Measurements from ENCODE around the gene ENO2. TPM values are rescaled to one million over a fixed set of nuclear protein-coding genes. Genes with fewer than 3 reads are reported as not detected.

ENO2 gene
- total and polyA plus RNA-seq, 9 donors: 4.3 to 10.2 (median 7.2) TPM

DNA sequence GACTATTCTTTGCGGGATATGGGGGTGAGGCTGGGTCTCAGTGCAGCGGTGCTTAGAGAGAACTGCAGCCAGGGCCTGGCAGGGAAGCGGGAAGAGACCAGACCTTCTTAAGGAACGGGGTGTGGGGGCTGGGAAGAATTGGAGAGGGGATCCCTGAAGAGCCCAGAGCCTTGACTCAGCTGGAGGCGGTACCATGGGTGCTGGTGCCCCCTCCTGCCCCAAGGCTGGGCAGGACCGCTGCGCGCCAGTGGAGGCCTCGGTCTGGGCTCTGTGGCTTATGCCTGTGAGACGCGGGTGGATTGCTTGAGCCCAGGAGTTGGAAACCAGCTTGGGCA, 27.9 kb downstream of the ENO2 start:
- H3K36me3 ChIP-seq (ENCODE audit: control insufficient read depth, insufficient read depth, low read length): peaks cover 37% of the 10 kb centered on the region
- no peak overlapping the region for H3K4me3 ChIP-seq (ENCODE audit: low read length)
- no peaks in the 10 kb centered on the region for H3K9me3 ChIP-seq (replicated peaks; ENCODE audit: control insufficient read depth, low read depth, low read length)
- peak; percentile 62 for DNase-seq
- WGBS (ENCODE audit: insufficient coverage): 83% methylated on average over 5 of the region's 11 CpGs
- H3K27ac ChIP-seq (ENCODE audit: low read length): peak overlapping the region; percentile 99
- no peaks in the 10 kb centered on the region for H3K27me3 ChIP-seq (ENCODE audit: control insufficient read depth, insufficient read depth, low read length)
- peaks cover 46% of the 10 kb centered on the region for H3K4me1 ChIP-seq (ENCODE audit: control insufficient read depth, insufficient read depth, low read length)

DNA sequence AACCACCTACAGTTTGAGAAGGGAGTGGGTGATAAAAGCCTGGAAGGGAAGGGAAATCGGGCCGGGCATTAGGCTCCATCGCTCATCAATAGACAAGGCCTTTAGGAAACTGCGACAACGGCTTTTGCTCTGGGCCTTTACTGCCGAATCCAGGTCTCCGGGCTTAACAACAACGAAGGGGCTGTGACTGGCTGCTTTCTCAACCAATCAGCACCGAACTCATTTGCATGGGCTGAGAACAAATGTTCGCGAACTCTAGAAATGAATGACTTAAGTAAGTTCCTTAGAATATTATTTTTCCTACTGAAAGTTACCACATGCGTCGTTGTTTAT, 29.0 kb downstream of the ENO2 start:
- 0% methylated on average over 6 of the region's 13 CpGs for WGBS (ENCODE audit: insufficient coverage)
- peak overlapping the region; percentile 99 for H3K27ac ChIP-seq (ENCODE audit: low read length)
- peaks cover 37% of the 10 kb centered on the region for H3K36me3 ChIP-seq (ENCODE audit: control insufficient read depth, insufficient read depth, low read length)
- peak overlapping the region; percentile 66 for H3K4me3 ChIP-seq (ENCODE audit: low read length)
- peaks cover 40% of the 10 kb centered on the region for H3K4me1 ChIP-seq (ENCODE audit: control insufficient read depth, insufficient read depth, low read length)
- DNase-seq: peak; percentile 97
- H3K9me3 ChIP-seq (replicated peaks; ENCODE audit: control insufficient read depth, low read depth, low read length): no peaks in the 10 kb centered on the region
- no peaks in the 10 kb centered on the region for H3K27me3 ChIP-seq (ENCODE audit: control insufficient read depth, insufficient read depth, low read length)

DNA sequence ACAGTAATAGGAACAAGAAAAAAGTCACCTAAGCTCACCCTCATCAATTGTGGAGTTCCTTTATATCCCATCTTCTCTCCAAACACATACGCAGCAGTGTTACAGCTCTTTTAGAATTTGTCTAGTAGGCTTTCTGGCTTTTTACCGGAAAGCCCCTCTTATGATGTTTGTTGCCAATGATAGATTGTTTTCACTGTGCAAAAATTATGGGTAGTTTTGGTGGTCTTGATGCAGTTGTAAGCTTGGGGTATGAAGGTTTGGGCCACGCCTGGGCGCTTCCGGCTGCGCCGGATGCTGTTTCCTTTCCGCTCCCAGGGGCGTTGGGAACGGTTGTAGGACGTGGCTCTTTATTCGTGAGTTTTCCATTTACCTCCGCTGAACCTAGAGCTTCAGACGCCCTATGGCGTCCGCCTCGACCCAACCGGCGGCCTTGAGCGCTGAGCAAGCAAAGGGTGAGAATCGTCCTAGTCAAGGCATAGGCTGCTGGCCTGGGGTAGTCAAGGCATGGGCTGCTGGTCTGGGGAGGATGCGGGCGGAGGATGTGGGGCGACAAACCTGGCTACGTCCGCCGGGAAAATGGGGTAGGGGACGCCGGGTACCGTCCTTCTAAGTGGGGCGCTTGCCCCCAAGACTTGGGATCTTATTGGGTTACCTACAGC, 29.5 kb downstream of the ENO2 start, which contains the start of the genes C12orf57 and RNU7-1:
Gene C12orf57 (plus strand): TSS at position 301 of the 659 bp plus-strand sequence. CDS start 100 bp downstream, at position 401.
Gene RNU7-1 (plus strand): TSS at position 95 of the 659 bp plus-strand sequence.
- peak within 1 kb of the TSS; percentile 66 for H3K4me3 ChIP-seq (ENCODE audit: low read length)
- DNase-seq: peak; percentile 97
- H3K27me3 ChIP-seq (ENCODE audit: control insufficient read depth, insufficient read depth, low read length): no peaks in the 10 kb centered on the region
- peak within 1 kb of the TSS; percentile 99 for H3K27ac ChIP-seq (ENCODE audit: low read length)
- H3K4me1 ChIP-seq (ENCODE audit: control insufficient read depth, insufficient read depth, low read length): peaks cover 35% of the 10 kb centered on the region
- under 1% methylated on average over 26 of the region's 31 CpGs for WGBS (ENCODE audit: insufficient coverage)
- H3K9me3 ChIP-seq (replicated peaks; ENCODE audit: control insufficient read depth, low read depth, low read length): no peaks in the 10 kb centered on the region
- peaks cover 32% of the 10 kb centered on the region for H3K36me3 ChIP-seq (ENCODE audit: control insufficient read depth, insufficient read depth, low read length)

DNA sequence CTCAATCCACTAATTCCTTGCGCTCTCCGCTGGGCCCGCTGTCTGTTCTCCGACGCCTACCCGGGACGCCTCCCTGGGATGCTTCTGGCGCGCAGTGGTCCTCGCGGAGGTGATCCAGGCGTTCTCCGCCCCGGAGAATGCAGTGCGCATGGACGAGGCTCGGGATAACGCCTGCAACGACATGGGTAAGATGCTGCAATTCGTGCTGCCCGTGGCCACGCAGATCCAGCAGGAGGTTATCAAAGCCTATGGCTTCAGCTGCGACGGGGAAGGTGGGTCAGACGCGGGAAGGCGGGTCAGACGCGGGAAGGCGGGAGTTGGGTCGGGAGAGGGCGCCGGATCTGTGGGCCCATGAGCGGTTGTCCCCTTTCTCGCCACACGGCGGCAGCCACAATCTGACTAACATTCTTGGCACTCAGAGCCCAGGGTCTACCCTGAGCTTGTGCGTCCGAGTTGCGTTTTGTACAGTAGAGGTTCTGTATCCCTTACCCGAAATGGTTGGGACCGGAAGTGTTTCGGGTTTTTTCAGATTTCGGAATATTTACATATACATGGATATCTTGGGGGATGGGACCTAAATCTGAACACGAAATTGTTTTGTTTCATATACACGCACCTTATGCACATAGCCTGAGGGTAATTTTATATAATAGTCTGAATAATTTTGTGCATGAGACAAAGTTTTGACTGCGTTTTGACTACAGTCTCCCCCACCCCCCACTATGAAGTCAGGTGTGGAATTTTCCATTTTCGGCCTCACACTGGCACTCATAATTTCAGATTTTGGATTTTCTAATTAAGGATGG, 30.2 kb downstream of the ENO2 start:
- Histone ChIP-seq H3K4me3 (ENCODE audit: low read length) (peak overlapping the region; percentile 66), H3K27ac (ENCODE audit: low read length) (peak overlapping the region; percentile 99), H3K4me1 (ENCODE audit: control insufficient read depth, insufficient read depth, low read length) (peaks cover 33% of the 10 kb centered on the region), H3K36me3 (ENCODE audit: control insufficient read depth, insufficient read depth, low read length) (peaks cover 27% of the 10 kb centered on the region), H3K27me3 (ENCODE audit: control insufficient read depth, insufficient read depth, low read length) (no peaks in the 10 kb centered on the region), H3K9me3 (replicated peaks; ENCODE audit: control insufficient read depth, low read depth, low read length) (no peaks in the 10 kb centered on the region)
- peak; percentile 98 for DNase-seq
- WGBS (ENCODE audit: insufficient coverage): 1% methylated on average over 40 of the region's 48 CpGs

DNA sequence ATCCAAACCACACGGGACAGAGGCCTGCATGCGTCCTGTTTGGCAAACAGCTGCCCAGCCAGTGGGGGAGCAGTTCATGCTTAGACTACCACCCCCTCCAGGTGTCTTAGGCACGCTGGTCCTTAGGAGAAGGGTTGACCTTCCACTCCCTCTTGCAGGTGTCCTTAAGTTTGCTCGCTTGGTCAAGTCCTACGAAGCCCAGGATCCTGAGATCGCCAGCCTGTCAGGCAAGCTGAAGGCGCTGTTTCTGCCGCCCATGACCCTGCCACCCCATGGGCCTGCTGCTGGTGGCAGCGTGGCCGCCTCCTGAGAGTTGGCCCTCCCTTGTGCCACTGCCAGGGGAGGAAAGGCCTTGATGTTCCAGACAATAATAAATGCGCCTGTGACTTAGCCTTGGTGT, 31.2 kb downstream of the ENO2 start:
- no peak for DNase-seq
- no peaks in the 10 kb centered on the region for H3K9me3 ChIP-seq (replicated peaks; ENCODE audit: control insufficient read depth, low read depth, low read length)
- H3K4me3 ChIP-seq (ENCODE audit: low read length): no peak overlapping the region
- H3K27ac ChIP-seq (ENCODE audit: low read length): no peak overlapping the region
- peaks cover 23% of the 10 kb centered on the region for H3K36me3 ChIP-seq (ENCODE audit: control insufficient read depth, insufficient read depth, low read length)
- H3K4me1 ChIP-seq (ENCODE audit: control insufficient read depth, insufficient read depth, low read length): peaks cover 33% of the 10 kb centered on the region
- 83% methylated on average over 10 of the region's 11 CpGs for WGBS (ENCODE audit: insufficient coverage)
- no peaks in the 10 kb centered on the region for H3K27me3 ChIP-seq (ENCODE audit: control insufficient read depth, insufficient read depth, low read length)

DNA sequence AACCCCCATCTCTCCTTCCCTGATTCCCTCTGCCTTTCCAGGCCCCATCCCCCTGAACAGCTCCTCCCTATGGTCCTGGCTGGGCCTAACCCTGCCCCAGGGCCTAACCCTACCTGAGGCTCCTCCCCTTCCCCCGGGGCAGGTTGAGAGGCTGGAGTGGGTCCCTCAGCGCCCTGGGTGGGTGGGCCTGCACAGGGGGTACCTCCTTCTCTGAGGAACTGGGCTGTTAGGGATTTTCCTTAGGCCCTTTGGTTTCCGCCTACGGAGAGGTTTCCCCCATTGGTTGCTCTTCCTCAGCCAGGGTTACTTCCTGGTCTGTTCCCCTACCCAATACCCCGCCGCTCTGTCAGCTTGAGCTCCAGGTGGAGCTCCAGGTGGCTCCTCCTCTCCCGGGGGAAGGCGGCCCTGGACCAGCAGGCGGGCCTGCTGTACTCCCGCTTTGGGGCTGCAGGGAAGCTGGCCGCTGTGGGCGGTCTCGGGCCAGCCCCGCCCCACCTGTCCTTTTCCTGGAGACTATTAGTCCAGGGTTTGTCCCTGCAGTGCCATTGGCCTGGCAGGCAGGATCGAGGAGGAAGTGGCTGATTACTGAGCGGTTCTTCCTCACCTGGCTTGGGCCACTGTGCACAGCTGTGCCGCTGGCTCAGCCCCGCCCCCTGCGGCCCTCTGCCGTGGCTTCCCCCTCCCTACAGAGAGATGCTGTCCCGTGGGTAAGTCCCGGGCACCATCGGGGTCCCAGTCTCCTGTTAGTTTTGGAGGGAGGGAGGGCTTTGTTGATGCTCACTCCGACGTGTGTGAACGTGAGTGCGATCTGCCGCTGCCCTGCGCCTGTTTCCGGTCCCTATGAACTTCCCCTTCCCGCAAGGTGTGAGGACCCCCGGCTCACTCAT, 31.9 kb downstream of the ENO2 start:
- H3K4me1 ChIP-seq (ENCODE audit: control insufficient read depth, insufficient read depth, low read length): peaks cover 33% of the 10 kb centered on the region

DNA sequence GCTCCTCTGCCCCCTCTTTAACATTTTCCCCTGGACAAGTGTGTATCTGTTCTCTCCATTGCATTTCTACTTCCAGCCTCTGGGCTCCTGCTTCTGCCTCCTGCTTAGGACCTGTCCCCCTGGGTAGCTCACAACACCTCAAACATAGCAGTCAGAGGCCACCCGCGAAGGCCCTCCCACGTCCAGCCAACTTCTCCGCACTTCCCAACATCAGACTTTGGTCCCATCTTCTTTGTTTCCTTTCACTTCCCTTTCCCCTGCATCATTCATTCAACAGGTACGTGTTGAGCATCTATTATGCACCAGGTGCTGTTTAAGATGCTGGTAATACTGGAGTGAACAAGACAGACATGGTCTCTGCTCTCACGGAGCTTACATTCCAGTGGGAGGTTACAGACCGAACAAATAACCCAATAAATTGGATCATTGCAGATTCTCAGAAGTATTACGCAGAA, 32.6 kb downstream of the ENO2 start:
- peaks cover 33% of the 10 kb centered on the region for H3K4me1 ChIP-seq (ENCODE audit: control insufficient read depth, insufficient read depth, low read length)
- H3K36me3 ChIP-seq (ENCODE audit: control insufficient read depth, insufficient read depth, low read length): peaks cover 11% of the 10 kb centered on the region
- WGBS (ENCODE audit: insufficient coverage): 81% methylated on average over 3 of the region's 8 CpGs
- no peaks in the 10 kb centered on the region for H3K27me3 ChIP-seq (ENCODE audit: control insufficient read depth, insufficient read depth, low read length)
- DNase-seq: no peak
- H3K9me3 ChIP-seq (replicated peaks; ENCODE audit: control insufficient read depth, low read depth, low read length): no peaks in the 10 kb centered on the region
- H3K4me3 ChIP-seq (ENCODE audit: low read length): no peak overlapping the region
- H3K27ac ChIP-seq (ENCODE audit: low read length): no peak overlapping the region

More for the DNA sequence above, 31.9 kb downstream of the ENO2 start:
- DNase-seq: no peak
- Histone ChIP-seq H3K27ac (ENCODE audit: low read length) (no peak overlapping the region), H3K36me3 (ENCODE audit: control insufficient read depth, insufficient read depth, low read length) (peaks cover 17% of the 10 kb centered on the region), H3K27me3 (ENCODE audit: control insufficient read depth, insufficient read depth, low read length) (no peaks in the 10 kb centered on the region), H3K9me3 (replicated peaks; ENCODE audit: control insufficient read depth, low read depth, low read length) (no peaks in the 10 kb centered on the region), H3K4me3 (ENCODE audit: low read length) (no peak overlapping the region)
- WGBS (ENCODE audit: insufficient coverage): 30% methylated on average over 21 of the region's 32 CpGs

DNA sequence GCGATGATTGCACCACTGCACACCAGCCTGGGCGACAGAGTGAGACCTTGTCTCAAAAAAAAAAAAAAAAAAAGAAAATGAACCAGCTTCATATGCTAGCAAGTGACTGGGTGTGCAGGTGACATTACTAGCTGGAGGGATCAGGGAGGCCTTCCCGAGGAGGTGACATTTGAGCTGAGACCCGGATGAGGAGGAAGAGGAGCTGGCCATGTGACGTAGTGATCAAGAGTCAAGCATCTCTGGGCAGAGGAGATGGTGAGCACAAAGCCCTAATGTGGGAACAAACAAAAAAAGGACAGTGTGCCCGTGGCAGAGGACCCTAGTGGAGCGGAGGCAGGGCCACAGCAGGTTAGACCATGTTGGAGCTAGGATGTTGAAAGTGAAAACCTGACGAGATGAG, 33.2 kb downstream of the ENO2 start:
- H3K4me1 ChIP-seq (ENCODE audit: control insufficient read depth, insufficient read depth, low read length): peaks cover 34% of the 10 kb centered on the region
- no peak overlapping the region for H3K27ac ChIP-seq (ENCODE audit: low read length)
- no peaks in the 10 kb centered on the region for H3K27me3 ChIP-seq (ENCODE audit: control insufficient read depth, insufficient read depth, low read length)
- WGBS (ENCODE audit: insufficient coverage): 85% methylated on average over 7 of the region's 8 CpGs
- H3K36me3 ChIP-seq (ENCODE audit: control insufficient read depth, insufficient read depth, low read length): peaks cover 11% of the 10 kb centered on the region
- H3K9me3 ChIP-seq (replicated peaks; ENCODE audit: control insufficient read depth, low read depth, low read length): no peaks in the 10 kb centered on the region
- no peak overlapping the region for H3K4me3 ChIP-seq (ENCODE audit: low read length)
- DNase-seq: no peak

DNA sequence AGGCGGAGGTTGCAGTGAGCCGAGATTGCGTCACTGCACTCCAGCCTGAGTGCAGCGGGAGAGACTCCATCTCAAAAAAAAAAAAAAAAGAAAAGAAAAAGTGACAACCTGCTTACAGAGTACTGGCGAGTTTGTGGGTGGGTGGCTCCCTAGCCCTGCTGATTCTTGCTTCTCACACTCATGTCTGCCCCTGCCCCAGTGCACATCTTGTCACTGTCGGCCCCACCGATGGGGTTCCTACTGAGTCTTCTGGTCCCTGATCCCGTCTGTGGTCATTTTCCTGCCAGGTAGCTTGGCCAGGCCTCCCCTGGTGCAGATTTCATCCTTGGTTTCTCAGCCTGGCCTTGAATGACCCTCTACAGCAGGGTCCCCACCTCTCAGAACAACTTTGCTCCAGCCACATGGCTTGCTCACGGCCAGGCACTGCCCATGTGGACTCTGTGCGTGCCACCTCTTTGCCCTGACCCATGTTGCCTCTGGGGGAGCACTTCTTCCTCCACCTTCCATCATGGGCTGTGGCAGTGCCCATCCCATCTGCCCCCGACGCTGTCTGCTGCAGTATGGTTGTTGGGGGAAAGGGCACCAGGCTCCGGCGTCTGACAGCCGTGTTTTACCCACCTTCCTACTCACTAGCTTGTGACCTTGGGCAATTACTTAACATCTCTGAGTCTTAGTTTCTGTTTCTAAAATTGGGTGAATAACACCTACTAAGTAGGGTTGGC, 34.7 kb downstream of the ENO2 start:
- Histone ChIP-seq H3K9me3 (replicated peaks; ENCODE audit: control insufficient read depth, low read depth, low read length) (no peaks in the 10 kb centered on the region), H3K27me3 (ENCODE audit: control insufficient read depth, insufficient read depth, low read length) (peaks cover 1% of the 10 kb centered on the region), H3K27ac (ENCODE audit: low read length) (no peak overlapping the region), H3K36me3 (ENCODE audit: control insufficient read depth, insufficient read depth, low read length) (peaks cover 11% of the 10 kb centered on the region), H3K4me3 (ENCODE audit: low read length) (no peak overlapping the region), H3K4me1 (ENCODE audit: control insufficient read depth, insufficient read depth, low read length) (peaks cover 41% of the 10 kb centered on the region)
- no peak for DNase-seq
- 63% methylated on average over 5 of the region's 15 CpGs for WGBS (ENCODE audit: insufficient coverage)
